Lower leg skin (tissue), 4 donors: ENCODE measurements around the gene STIM1. TPM values are rescaled to one million over a fixed set of nuclear protein-coding genes. Genes with fewer than 3 reads are reported as not detected.
"Not testable (repeated sequence)": the region's sequence is repeated elsewhere in the genome, so short reads cannot be mapped to it uniquely, and the experiment has no call there.

ENCODE experiments used
- DNase-seq, 2 donors: peaks; one replicate each; pipeline ENCODE4 v3.0.0-alpha.2; 2019; ENCODE audit warnings: low spot score in 2 of 2
- H3K4me3 ChIP-seq: fragments of 200-600 bp; sonication (generic); 2 replicates; pipeline ENCODE4 v1.5.1; 2017; ENCODE audit warnings: mild to moderate bottlenecking, low read depth; ENCODE audit not compliant: poor library complexity, severe bottlenecking
- POLR2A ChIP-seq, 2 donors: fragments of 450-650 bp; IDR thresholded peaks; one replicate each; pipeline ENCODE4 v1.6.1; 2016 to 2017; ENCODE audit warnings: antibody characterized with exemption in 2 of 2, mild to moderate bottlenecking in 1 of 2, moderate library complexity in 1 of 2
- WGBS, 2 donors: methylation state at CpG; one replicate each; pipeline ENCODE4 v1.1.5; 2018; 5-methylcytosine and 5-hydroxymethylcytosine counted together
- intact Hi-C: fragments of 100-400 bp; cut with DNase I; formaldehyde crosslinking; loops from one replicate; pipeline ENCODE4 v1.15.0; 2023; ENCODE audit warnings: low total_unique reads
- total RNA-seq, 4 donors: library from RNA; depleted of rRNA; stranded (reverse); fragments of >200 nt; gene quantifications; one replicate each; pipeline ENCODE4 v1.1.0, GENCODE V29; 2016
- TF ChIP-seq, protein P1 (sequence below), 3 donors: fragments of 450-650 bp; IDR thresholded peaks; one replicate each; pipeline ENCODE4 v1.5.1; 2016; ENCODE audit warnings: antibody characterized with exemption in 3 of 3, mild to moderate bottlenecking in 3 of 3, moderate library complexity in 2 of 3

The STIM1 gene
- total RNA-seq, 4 donors from 2014 or later: 43.7 to 75.9 (median 64.9) TPM

DNA sequence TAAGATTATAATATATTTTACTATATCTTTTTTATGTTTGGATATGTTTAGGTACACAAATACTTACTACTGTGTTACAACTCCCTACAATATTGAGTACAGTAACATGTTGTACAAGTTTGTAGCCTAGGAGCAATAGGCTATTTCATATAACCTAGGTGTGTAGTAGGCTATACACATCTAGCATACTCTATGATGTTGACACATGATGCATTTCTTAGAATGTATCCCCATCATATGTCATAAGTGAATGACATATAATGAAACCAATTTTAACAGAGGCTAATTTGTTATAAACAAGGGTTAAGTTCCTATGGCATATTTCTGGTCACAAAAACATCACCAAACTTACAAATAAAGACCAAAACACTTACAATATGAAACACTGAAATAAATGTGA, 152.7 kb downstream of the STIM1 start:
- H3K4me3 ChIP-seq: no peak overlapping the region
- TF ChIP-seq POLR2A (IDR thresholded peaks at IDR 0.05): no peak
- TF ChIP-seq, protein P1, sequence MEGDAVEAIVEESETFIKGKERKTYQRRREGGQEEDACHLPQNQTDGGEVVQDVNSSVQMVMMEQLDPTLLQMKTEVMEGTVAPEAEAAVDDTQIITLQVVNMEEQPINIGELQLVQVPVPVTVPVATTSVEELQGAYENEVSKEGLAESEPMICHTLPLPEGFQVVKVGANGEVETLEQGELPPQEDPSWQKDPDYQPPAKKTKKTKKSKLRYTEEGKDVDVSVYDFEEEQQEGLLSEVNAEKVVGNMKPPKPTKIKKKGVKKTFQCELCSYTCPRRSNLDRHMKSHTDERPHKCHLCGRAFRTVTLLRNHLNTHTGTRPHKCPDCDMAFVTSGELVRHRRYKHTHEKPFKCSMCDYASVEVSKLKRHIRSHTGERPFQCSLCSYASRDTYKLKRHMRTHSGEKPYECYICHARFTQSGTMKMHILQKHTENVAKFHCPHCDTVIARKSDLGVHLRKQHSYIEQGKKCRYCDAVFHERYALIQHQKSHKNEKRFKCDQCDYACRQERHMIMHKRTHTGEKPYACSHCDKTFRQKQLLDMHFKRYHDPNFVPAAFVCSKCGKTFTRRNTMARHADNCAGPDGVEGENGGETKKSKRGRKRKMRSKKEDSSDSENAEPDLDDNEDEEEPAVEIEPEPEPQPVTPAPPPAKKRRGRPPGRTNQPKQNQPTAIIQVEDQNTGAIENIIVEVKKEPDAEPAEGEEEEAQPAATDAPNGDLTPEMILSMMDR (IDR thresholded peaks at IDR 0.05): no peak
- no peak for DNase-seq
- intact Hi-C loops: no loop called here

DNA sequence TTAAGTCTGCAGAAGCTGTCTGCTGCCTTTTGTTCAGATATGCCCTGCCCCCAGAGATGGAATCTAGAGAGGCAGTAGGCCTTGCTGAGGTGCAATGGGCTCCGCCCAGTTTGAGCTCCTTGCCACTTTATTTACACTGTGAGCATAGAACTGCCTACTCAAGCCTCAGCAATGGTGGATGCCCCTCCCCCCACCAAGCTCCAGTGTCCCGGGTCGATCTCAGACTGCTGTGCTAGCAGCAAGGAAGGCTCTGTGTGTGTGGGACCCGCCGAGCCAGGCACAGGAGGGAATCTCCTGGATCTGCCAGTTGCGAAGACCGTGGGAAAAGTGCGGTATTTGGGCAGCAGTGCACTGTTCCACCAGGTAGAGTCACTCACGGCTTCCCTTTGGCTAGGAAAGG, 161.1 kb downstream of the STIM1 start:
- H3K4me3 ChIP-seq, intact Hi-C loops, DNase-seq: not testable (repeated sequence)
- 94 to 95% methylated on average over 8 to 9 of the region's 9 CpGs for WGBS, 2 donors

DNA sequence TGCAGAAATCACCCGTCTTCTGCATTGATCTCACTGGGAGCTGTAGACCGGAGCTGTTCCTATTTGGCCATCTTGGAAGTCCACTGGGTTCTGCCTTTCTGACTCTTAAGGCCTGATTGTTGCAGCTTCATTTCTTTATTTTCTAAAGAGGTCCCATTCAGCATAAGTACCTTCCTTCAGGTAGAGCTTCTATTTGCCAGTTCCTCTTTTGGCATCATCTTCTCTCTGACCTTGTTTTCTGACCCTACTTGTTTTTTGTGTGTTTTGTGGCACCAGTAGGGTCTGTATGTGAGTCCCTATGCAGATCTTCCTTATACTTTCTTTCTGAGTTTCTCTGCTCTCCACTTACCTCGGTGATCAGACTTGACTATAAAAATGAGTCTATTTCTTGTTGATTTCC, 161.7 kb downstream of the STIM1 start:
- H3K4me3 ChIP-seq: no peak overlapping the region
- WGBS, 2 donors: 93 to 95% methylated on average over 3 of the region's 3 CpGs
- TF ChIP-seq, protein P1 (IDR thresholded peaks at IDR 0.05): no peak
- no peak for TF ChIP-seq POLR2A (IDR thresholded peaks at IDR 0.05)
- intact Hi-C loops: no loop called here
- DNase-seq: no peak

DNA sequence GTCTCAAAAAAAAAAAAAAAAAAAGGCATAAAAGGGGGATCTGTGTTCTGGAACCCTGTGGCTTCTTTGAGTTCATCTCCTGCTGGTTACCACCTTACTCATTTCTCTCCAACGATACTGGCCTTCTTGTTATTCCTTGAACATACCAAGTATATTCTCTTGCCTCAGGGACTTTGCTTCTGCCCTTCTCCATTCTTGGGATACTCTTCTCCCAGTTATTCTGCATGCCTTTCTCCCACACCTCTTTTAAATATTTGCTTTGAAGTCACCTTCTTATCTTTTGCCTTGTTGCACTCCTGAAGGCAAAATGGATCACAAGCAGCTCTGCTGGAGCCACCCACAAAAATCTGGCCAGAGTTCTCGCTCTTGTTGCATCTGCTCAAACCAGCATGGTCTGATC, 163.2 kb downstream of the STIM1 start:
- DNase-seq: no peak
- intact Hi-C loops: no loop called here
- 54 to 60% methylated on average over 2 of the region's 2 CpGs for WGBS, 2 donors
- H3K4me3 ChIP-seq: no peak overlapping the region
- TF ChIP-seq, protein P1 (IDR thresholded peaks at IDR 0.05): no peak
- TF ChIP-seq POLR2A (IDR thresholded peaks at IDR 0.05): no peak

DNA sequence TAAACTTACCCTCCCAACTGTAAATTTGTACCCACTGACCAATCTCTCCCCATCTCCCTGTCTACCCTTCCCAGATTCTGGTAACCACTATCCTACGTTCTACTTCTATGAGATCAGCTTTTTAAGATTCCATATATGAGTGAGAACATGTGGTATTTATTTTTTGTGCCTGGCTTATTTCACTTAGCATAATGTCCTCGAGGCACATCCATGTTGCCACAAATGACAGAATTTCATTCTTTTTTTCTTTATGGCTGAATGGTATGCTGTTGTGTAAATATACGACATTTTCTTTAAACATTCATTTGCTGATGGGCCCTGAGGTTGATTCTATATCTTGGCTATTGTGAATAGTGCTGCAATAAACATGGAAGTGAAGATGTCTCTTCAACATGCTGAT, 164.4 kb downstream of the STIM1 start:
- WGBS, 2 donors: 36 to 40% methylated on average over 3 of the region's 3 CpGs
- TF ChIP-seq POLR2A (IDR thresholded peaks at IDR 0.05): no peak
- TF ChIP-seq, protein P1 (IDR thresholded peaks at IDR 0.05): no peak
- DNase-seq: no peak
- intact Hi-C loops: no loop called here
- H3K4me3 ChIP-seq: no peak overlapping the region

DNA sequence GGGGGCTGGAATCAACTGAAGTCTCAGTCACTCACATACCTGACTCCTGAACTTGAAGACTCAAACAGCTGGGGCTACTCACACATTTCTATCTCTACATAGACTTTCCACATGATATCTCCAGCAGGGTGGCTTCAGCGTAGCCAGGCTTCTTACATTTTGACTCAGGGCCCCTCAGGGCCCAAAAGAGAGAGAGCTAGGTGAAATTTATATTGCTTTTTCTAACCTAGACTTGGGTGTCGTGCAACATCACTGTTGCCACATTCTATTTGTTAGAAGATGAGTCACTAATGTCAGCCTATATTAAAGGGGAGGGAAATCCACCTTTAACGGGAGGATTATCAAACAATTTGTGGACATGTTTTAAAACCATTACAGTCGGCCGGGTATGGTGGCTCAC, 167.2 kb downstream of the STIM1 start:
- intact Hi-C loops: no loop called here
- DNase-seq: no peak
- H3K4me3 ChIP-seq: no peak overlapping the region
- TF ChIP-seq POLR2A (IDR thresholded peaks at IDR 0.05): no peak
- TF ChIP-seq, protein P1 (IDR thresholded peaks at IDR 0.05): no peak
- WGBS, 2 donors: 82 to 86% methylated on average over 5 of the region's 5 CpGs
